HG02610 (cell line): ENCODE results near the gene CHST11.

ENCODE experiments used
- ATAC-seq: cut with Tn5 transposase; IDR thresholded peaks from one replicate; pipeline ENCODE4 v1.9.1; 2021; ENCODE audit warnings: mild to moderate bottlenecking, moderate library complexity; ENCODE audit not compliant: unreplicated experiment

Gene CHST11

DNA sequence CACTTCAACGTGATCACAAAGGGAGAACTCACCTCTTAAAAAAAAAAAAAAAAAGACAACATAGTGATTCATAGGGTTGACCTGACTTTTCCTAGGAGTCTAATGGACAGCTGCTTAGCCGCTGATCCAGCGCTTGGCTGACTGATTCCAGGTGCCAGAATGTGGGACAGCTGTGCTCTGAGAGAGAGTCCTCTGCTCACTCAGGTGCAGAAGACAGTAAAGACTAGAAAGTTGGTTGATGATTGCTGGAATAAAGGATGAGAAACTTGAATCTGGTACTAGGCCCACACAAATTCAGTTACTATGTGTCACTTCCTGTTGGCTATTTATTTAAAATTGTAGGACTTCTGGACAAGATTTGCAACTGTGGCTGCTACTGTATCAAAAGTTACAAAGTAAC, 229.4 kb downstream of the CHST11 start:
- peak; percentile 37 for ATAC-seq

- ATAC-seq, result no peak
Measured at GRCh38 chr12:104687823-104688573, 231.2 kb downstream of the CHST11 start.

- ATAC-seq, result no peak
Measured at GRCh38 chr12:104689635-104690034, 232.9 kb downstream of the CHST11 start.

DNA sequence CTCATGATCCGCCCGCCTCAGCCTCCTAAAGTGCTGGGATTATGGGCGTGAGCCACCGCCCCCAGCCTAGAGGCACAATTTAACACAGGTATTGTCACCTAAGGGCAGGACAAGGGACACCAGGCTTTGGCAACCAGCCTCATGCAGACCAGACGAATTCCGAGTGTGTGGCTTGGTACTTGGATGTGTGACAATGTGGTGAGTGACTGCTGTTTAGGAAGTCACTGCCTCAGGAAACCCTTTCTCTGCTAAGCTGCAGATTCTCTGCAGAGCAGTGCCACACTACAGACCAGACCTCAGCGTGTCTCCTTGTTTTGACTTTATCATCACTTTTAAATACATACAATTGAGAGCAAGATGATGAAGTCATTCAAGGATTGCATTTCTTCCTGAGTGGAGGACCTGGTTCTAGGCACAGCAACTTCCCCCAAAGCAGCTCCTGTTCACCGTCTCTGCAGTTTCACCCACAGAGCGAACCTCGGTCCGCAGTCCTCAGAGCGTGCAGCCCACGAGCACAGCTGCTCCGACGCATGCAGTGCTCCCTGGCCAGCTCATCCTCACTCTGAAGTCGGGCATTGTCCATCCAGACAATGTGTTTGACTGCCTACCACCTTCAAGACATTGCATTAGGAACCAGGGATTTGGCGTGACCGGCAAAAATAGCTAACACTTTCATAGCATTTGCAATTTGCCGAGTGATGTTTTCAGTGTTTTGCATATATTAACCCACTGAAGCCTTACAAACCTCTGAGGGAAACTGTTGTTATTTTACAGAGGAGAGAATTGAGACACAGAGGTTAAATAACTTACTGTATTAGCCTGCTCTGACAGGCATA, 235.2 kb downstream of the CHST11 start:
- ATAC-seq, result peak; percentile 51

DNA sequence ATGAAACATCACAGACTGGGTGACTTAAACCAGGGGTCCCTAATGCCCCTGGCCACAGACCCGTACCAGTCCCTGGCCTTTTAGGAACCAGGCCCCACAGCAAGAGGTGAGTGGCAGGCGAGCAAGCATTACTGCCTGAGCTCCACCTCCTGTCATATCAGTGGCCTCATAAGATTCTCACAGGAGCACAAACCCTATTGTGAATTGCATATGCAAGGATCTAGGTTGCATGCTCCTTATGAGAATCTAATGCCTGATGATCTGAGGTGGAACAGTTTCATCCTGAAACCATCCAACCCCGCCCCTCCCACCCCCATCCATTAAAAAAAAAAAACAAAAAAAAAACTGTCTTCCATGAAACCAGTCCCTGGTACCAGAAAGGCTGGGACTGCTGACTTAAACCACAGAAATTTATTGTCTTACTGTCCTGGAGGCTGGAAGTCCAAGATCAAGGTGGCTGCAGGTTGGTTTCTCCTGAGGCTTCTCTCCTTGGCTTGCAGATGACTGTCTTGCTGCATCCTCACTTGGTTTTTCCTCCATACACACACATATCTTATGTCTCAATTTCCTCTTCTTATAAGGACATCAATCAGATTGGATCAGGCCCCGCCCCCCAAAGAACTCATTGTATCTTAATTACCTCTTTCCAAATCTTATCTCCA, 235.9 kb downstream of the CHST11 start:
- no peak for ATAC-seq

DNA sequence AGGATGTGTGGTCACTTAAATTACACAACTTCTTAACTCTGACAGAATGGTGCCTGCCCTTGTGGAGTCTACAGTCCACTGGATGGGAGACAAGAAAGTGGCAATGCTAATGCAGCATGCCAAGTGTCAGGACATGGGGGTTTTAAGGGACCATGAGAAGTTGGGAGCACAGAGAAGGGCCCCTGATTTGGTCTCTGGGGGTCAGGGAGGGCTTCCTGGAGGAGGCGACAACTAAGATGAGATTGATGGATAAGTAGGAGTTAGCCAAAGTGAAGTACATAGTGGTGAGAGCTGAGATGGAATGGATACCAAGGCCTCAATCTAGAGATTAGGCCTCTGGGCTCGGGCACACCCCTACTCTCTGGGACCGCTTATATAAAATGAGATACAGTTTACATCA, 236.7 kb downstream of the CHST11 start:
- ATAC-seq, result no peak

DNA sequence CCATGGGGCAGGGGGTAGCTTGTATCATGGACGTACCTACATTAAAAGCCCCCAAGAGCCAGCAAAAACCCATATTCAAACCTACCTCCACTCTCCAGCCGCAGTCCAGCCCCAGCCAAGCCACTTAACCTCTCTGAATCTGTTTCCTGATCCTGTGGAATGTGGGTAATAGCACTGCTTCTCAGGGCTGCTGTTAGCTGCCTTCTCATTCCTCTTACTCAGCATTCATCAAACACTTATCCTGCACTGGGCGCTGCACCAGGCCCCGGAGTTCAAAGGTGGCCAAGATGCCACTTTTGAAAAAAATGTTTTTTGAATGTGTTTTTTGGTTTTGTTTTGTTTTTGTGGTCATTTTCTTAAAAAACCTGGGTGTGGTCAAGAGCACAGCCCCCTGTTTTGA, 237.4 kb downstream of the CHST11 start:
- no peak for ATAC-seq

DNA sequence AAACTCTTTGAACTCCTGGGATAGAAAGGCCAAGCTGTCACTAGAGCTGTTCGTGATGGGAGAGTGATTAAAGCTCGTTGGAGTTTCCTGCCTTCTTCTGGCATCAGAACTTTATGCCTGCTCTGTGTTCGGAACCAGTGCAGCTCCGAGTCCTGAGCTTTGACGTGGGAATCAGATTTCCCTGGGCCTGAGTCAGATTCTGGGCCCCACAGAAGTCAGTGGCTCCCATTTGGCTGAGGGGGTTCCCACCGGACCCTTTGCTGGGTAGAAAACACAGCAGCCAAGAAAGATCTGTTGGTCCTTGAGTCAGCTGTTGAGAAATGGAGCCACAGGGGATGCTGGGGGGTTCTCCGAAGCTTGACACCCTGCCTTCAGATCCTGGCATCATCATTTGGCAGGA, 238.0 kb downstream of the CHST11 start:
- no peak for ATAC-seq

DNA sequence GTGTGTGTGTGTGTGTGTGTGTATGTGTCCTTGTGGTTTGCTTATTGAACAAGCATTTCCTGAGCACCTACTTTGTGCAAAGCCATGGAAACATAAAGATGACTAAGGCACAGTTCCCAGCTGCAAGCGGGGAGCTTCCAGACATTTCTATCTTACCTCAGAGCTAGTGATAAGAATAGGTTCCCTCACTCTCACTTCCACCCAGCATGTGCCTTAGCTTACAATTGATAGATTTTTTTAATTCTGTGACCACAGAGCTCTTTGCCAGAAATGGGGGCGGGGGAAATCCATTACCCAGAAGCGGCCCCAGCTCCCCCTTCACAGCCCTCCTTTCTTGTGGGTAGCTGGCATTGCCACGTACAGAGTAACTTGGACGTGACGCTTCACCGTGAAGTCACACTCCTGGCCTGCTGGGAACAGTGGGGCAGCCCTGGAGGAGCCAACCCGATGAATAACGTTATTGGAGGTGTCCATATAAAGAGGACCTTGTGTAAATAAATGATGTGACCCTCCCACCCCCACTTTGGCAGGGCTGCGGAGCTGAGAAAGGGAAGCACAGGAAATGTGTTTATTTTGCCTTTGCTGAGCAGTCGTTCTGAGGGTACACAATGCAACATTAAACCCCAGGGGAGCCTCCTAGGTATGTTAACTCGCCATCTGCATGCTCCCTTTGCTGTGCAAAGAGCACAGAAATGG, 238.9 kb downstream of the CHST11 start:
- peak; percentile 48 for ATAC-seq

- no peak for ATAC-seq
Measured at GRCh38 chr12:104697186-104697585, 240.4 kb downstream of the CHST11 start.

DNA sequence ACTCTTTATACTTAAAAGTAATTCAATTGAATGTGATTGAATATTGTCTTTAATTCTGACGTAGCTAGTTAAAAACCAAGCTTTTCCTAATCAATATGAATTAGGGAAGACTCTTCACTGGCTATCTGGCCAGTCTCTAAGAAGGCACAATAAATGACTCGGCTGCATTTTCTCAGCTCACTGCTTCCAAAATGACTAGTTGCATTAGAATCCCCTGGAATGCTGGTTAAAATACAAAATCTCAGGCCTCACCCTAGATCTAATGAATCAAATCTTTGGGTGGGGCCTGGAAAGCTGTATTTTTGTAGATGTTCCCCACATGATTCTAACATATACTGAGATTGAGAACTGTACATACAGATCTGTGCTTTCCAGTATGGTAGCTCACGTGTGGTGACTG, 242.1 kb downstream of the CHST11 start:
- ATAC-seq, result no peak

- ATAC-seq, result peak; percentile 62
Measured at GRCh38 chr12:104699489-104700190, 242.9 kb downstream of the CHST11 start.

GRCh38 chr12:104700324-104700723, 243.6 kb downstream of the CHST11 start:
- no peak for ATAC-seq

DNA sequence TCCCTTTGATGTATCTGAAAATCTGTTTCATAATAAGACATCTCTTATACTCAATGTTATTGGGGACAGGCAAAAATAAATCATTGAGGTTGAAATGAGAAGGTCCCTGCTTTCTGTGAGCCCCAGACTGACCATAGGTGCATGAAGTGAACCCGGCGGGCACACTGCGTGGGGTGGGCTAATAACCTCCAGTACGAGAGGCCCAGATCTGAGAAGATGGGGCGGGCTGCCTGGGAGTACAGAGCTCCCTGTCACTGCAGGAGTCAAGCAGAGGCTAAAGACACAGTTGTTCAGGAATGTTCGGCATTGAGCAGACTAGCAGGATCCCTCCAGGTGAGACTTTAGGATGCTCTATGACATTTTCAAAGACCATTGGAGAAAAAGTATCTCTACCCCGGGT, 244.6 kb downstream of the CHST11 start:
- ATAC-seq, result no peak

DNA sequence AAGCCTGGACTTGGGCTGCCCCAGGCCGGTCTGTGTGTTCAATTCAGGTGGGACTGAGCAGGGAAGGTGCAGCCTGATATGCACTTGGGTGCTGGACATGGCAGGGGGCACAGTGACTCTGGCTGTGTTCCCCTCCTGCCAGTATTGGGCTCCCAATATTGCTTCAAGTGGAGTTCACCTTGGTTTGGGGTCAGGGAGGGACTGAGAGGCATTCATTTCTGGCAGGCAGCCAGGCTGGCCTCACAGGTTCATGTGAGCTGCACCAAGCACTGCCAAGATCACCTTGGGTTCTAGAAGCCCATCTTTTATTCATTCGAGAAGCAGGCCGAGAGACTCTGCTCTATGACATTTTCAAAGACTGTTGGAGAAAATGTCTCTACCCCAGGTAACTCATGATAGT, 245.0 kb downstream of the CHST11 start:
- no peak for ATAC-seq

DNA sequence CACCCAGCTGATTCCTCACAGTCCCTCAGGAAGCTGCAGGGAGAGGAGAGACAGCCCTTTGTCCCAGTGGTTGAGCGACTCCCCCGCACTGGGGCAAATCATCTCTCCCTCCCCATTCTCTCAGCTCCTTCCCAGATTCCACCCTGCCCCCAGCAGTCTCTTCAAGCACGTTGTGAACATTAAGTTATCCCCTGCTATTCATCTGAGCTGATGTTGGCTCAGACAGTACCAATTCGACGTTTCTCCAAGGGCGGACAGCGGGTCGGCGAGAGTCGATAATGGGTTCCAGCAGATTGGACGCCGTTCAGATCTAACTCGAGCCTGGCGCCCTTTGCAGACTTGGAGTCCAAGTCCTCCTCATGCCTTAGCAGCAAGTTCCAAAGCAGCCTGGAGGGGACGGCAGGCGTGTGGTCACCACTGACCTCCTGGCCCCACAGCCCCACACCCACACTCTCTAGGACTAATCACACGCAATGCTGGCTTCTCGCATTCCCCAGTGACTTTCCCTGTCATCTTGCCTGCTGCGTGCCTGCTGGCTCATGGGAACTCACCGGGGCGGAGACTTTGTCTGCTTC, 245.9 kb downstream of the CHST11 start:
- no peak for ATAC-seq

- no peak for ATAC-seq
Measured at GRCh38 chr12:104703372-104703771, 246.6 kb downstream of the CHST11 start.

DNA sequence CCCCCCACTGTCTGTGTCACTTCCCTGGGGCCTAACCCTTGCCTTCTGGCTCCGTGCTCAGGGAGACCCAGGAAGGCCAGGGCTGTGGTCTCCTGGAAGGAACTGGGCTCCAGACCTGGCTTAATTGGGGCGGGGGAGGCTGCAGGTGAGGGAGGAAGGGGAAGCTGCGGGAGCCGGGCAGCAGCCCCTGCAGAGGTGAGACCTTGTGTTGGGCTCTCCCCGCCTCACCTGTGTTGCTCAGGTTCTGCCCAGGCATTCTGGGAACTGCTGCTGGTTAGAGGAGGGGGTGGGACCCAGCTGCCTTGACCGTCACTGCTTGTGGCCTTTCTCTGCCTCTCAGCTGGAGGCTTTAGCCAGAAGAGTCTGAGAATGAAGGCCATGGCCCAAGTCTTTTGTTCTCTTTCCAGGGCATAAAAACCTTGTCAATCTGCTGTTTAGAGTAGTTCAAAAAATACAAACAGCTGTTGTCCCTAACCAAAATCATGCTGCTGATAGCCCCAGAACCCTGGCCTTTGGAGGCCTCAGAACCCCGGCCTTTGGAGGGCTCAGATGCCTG, 247.6 kb downstream of the CHST11 start:
- no peak for ATAC-seq

DNA sequence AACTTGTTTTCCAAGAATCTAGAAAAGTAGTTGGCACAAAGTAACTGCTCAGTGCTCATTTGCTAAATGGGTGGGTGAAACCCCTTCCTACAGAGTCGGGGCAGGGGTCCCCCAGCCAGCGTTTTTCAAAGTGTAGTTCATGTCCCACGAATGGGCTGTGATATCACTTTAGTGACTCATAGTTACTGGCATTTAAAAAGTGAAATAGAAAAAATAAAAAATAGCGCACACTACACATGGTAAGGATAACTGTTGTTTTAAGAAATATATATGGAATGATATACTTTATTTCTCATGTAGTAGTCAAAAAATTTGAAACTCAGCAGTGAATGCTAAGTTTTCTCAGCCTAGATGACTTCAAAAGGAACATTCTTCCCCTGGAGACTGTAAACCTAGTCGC, 250.4 kb downstream of the CHST11 start:
- no peak for ATAC-seq
